HepG2 (cell line): ENCODE data around the gene RASL12. TPM values are rescaled to one million over a fixed set of nuclear protein-coding genes. Genes with fewer than 3 reads are reported as not detected.

Experiments
- ATAC-seq: fragments of 200-7000 bp; cut with Tn5 transposase; 3 replicates; pipeline ENCODE4 v1.9.1; 2020; ENCODE audit warnings: mild to moderate bottlenecking, moderate library complexity
- BruUV-seq: library from RNA; stranded (reverse); fragments of 400-500 nt; replicated peaks from 2 replicates; lab custom pipeline; 2021; lab: Mats Ljungman, UMichigan
- CTCF ChIA-PET: fragments of 300-600 bp; formaldehyde crosslinking; extraction: SDS; loops from one replicate; lab custom pipeline; 2021; ENCODE audit warnings: low total read pairs, inconsistent platforms, low intra/inter-chr PET ratio; lab: Yijun Ruan, JAX
- POLR2A ChIA-PET: fragments of 350-600 bp; sonication (Branson Sonifier 250); formaldehyde crosslinking; loops from one replicate; lab custom pipeline; 2020; ENCODE audit warnings: antibody characterized with exemption, inconsistent platforms; lab: Yijun Ruan, JAX
- DNase-seq: peaks from one replicate; pipeline ENCODE4 v3.0.0-alpha.2; 2015; ENCODE audit warnings: low spot score
- FAIRE-seq: peaks from 3 replicates; lab custom pipeline; 2011; peaks lifted over from hg19 to GRCh38; lab: Jason Lieb, UNC
- H2AFZ ChIP-seq: one replicate; pipeline ENCODE4 v1.6.1; 2011; ENCODE audit warnings: low read length, inconsistent platforms
- H3K27ac ChIP-seq: fragments of 300-600 bp; 3 replicates; pipeline ENCODE4 v1.8.0; 2011; ENCODE audit warnings: mixed run types, mild to moderate bottlenecking, mixed read lengths, low read length, inconsistent platforms; ENCODE audit not compliant: insufficient read depth; ENCODE audit errors: extremely low read length
- H3K27me3 ChIP-seq, 2 experiments: fragments of 200-600 bp in 1 of 2; 2 replicates in 1 of 2; 3 replicates in 1 of 2; pipeline versions ENCODE4 v1.6.0 to v1.8.0; 2011; ENCODE audit warnings: low read length in 2 of 2, mild to moderate bottlenecking in 2 of 2, moderate library complexity in 2 of 2, inconsistent platforms in 1 of 2; ENCODE audit not compliant: insufficient read depth in 2 of 2, control insufficient read depth in 1 of 2
- H3K36me3 ChIP-seq, 2 experiments: fragments of 200-600 bp in 1 of 2; replicated peaks in 1 of 2; 2 replicates in 1 of 2; 3 replicates in 1 of 2; pipeline versions ENCODE4 v1.5.1 to v1.8.0; 2011; ENCODE audit warnings: low read length in 2 of 2, inconsistent platforms in 1 of 2; ENCODE audit not compliant: insufficient read depth in 2 of 2, control insufficient read depth in 1 of 2
- H3K4me1 ChIP-seq: 2 replicates; pipeline ENCODE4 v1.5.1; 2012; ENCODE audit warnings: low read length, inconsistent platforms; ENCODE audit not compliant: insufficient read depth
- H3K4me2 ChIP-seq: 2 replicates; pipeline ENCODE4 v1.6.0; 2011; ENCODE audit warnings: low read depth, low read length, inconsistent platforms
- H3K4me3 ChIP-seq, 3 experiments: fragments of 200-600 bp in 1 of 3; sonication (generic), shearing (Covaris generic) in 1 of 3; replicated peaks in 1 of 3; 2 replicates each; pipeline ENCODE4 v1.5.1; 2011 to 2016; ENCODE audit warnings: low read length in 3 of 3, inconsistent platforms in 2 of 3, low read depth in 2 of 3, mild to moderate bottlenecking in 2 of 3, control low read depth in 1 of 3, mixed read lengths in 1 of 3; ENCODE audit not compliant: insufficient read depth in 1 of 3
- H3K79me2 ChIP-seq: one replicate; pipeline ENCODE4 v1.6.1; 2011; ENCODE audit warnings: low read length, inconsistent platforms; ENCODE audit not compliant: insufficient read depth
- H3K9ac ChIP-seq: 2 replicates; pipeline ENCODE4 v1.6.0; 2011; ENCODE audit warnings: mild to moderate bottlenecking, low read depth, low read length, inconsistent platforms; ENCODE audit not compliant: insufficient read depth
- H3K9me3 ChIP-seq: 2 replicates; pipeline ENCODE4 v1.5.1; 2012; ENCODE audit warnings: mild to moderate bottlenecking, low read length
- H4K20me1 ChIP-seq: 2 replicates; pipeline ENCODE4 v1.6.0; 2011; ENCODE audit warnings: inconsistent platforms, mild to moderate bottlenecking, low read length, moderate library complexity; ENCODE audit not compliant: insufficient read depth
- DNMT1 ChIP-seq: sonication (generic); formaldehyde crosslinking; IDR thresholded peaks from 2 replicates; pipeline ENCODE4 v1.5.1; 2020; ENCODE audit warnings: mild to moderate bottlenecking, missing genetic modification reagents
- GABPB1 ChIP-seq: IDR thresholded peaks from 2 replicates; pipeline ENCODE4 v1.6.1; 2016; ENCODE audit warnings: mild to moderate bottlenecking, missing genetic modification reagents, moderate library complexity, missing compliant biosample characterization
- NFE2L2 ChIP-seq: fragments of 150-350 bp; IDR thresholded peaks from 2 replicates; pipeline ENCODE4 v1.6.1; 2014; ENCODE audit warnings: low read length
- ZFX ChIP-seq: sonication (generic); formaldehyde crosslinking; IDR thresholded peaks from 2 replicates; pipeline ENCODE4 v1.4.0; 2020; ENCODE audit warnings: mild to moderate bottlenecking, low read depth, missing genetic modification reagents, moderate library complexity
- ZNF468 ChIP-seq: sonication (generic); formaldehyde crosslinking; IDR thresholded peaks from 2 replicates; pipeline ENCODE4 v1.8.0; 2022; ENCODE audit warnings: mild to moderate bottlenecking, moderate library complexity, missing genetic modification reagents
- ZNF768 ChIP-seq: sonication (generic); formaldehyde crosslinking; IDR thresholded peaks from 2 replicates; pipeline ENCODE4 v1.4.0; 2020; ENCODE audit warnings: missing genetic modification reagents
- WGBS: methylation state at CpG from one replicate; pipeline ENCODE4 v1.1.6; 2017; ENCODE audit warnings: low lambda C conversion rate; 5-methylcytosine and 5-hydroxymethylcytosine counted together
- in situ Hi-C: cut with HindIII; loops from 2 replicates; pipeline ENCODE4 v1.10.0; 2017; ENCODE audit warnings: low pct_unique_long_range_greater_than_20kb; ENCODE audit not compliant: extremely low pct_ligation_motif_present
- intact Hi-C: fragments of 100-400 bp; cut with micrococcal nuclease; formaldehyde crosslinking; loops from one replicate; pipeline ENCODE4 v1.10.0; 2022; ENCODE audit not compliant: unreplicated experiment
- polyA plus RNA-seq, 8 experiments: library from polyadenylated mRNA; depleted of rRNA in 3 of 8; stranded (reverse) in 7 of 8; unstranded in 1 of 8; fragments of >200 nt; fragmentation: Illumina TruSeq in 4 of 8; extraction: Trizol in 4 of 8; gene quantifications; 2 replicates each; pipeline versions ENCODE4 v1.2.1 to v1.2.3, GENCODE V29; 2011 to 2016; ENCODE audit warnings: low read depth in 4 of 8, missing spikeins in 1 of 8, mixed read lengths in 1 of 8; ENCODE audit not compliant: insufficient read depth in 1 of 8
- total RNA-seq, 5 experiments: library from RNA; depleted of rRNA; stranded (reverse); fragments of >200 nt; fragmentation: Illumina TruSeq; extraction: Trizol; gene quantifications; 2 replicates each; pipeline ENCODE4 v1.2.3, GENCODE V29; 2016; ENCODE audit warnings: low read depth in 1 of 5
- TF ChIP-seq, protein P1 (sequence below): sonication (generic); formaldehyde crosslinking; IDR thresholded peaks from 2 replicates; pipeline ENCODE4 v1.4.0; 2020; ENCODE audit warnings: missing genetic modification reagents; ENCODE audit errors: not compliant biosample characterization
- TF ChIP-seq, protein P2 (sequence below): sonication (generic); formaldehyde crosslinking; IDR thresholded peaks from 2 replicates; pipeline ENCODE4 v1.5.1; 2020; ENCODE audit warnings: mild to moderate bottlenecking, missing genetic modification reagents
- TF ChIP-seq, protein P3 (sequence below): sonication (generic); formaldehyde crosslinking; IDR thresholded peaks from 2 replicates; pipeline ENCODE4 v1.4.0; 2020; ENCODE audit warnings: mild to moderate bottlenecking, missing genetic modification reagents
- TF ChIP-seq, protein P4 (sequence below): sonication (generic); formaldehyde crosslinking; IDR thresholded peaks from 2 replicates; pipeline ENCODE4 v1.8.0; 2022; ENCODE audit warnings: missing genetic modification reagents, low read depth, mild to moderate bottlenecking, borderline replicate concordance
- TF ChIP-seq, protein P5 (sequence below): sonication (generic); formaldehyde crosslinking; IDR thresholded peaks from 2 replicates; pipeline ENCODE4 v1.5.0; 2020; ENCODE audit warnings: missing genetic modification reagents

RASL12 gene
- total and polyA plus RNA-seq, 2 of the 13 experiments (the other 11 are each of a cell fraction or from before 2014, with no cell fraction given), result 0.16 to 0.55 TPM

DNA sequence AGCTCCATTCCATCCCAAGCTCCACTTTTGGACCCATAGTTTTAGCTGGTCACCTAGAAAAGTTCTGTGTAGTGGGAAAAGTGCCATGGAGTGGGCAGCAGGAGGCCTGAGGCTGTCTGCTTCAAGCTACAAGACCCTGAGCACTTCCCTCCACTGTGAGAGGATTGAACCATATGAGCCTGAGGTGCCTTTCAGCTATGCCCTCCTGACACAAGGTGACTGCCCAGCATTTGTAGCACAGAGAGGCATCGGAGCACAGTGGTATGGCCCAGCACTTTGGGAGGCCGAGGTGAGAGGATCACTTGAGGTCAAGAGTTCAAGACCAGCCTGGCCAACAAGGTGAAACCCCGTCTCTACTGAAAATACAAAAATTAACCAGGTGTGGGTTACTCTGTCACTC, 4.8 kb upstream of the RASL12 start:
- Histone ChIP-seq H3K9me3 (no peaks in the 10 kb centered on the region), H3K4me1 (no peaks in the 10 kb centered on the region; the same call in 1 of the 2 replicates), H3K9ac (no peak overlapping the region), H2AFZ (no peak overlapping the region), H3K27ac (no peak overlapping the region), H3K79me2 (no peaks in the 10 kb centered on the region), H3K36me3 (no peaks in the 10 kb centered on the region), H4K20me1 (no peaks in the 10 kb centered on the region), H3K27me3 (peaks cover 1 to 4% of the 10 kb centered on the region in 2 experiments; a peak in 2 of 5 replicates), H3K4me2 (no peak overlapping the region), H3K4me3 (no peak overlapping the region)
- no peak for DNase-seq
- intact Hi-C loops (no loop called here), in situ Hi-C loops (no loop called here)
- no TSS peak for BruUV-seq
- no peak for FAIRE-seq
- peak; percentile 81; the same call in 1 of the 2 replicates for TF ChIP-seq ZNF768 (CRISPR knock-in tag)
- no peak for TF ChIP-seq NFE2L2
- ChIA-PET POLR2A (no interaction called here), CTCF (no interaction called here)
- WGBS, result 44% methylated on average over 3 of the region's 3 CpGs
- ATAC-seq, result no peak

DNA sequence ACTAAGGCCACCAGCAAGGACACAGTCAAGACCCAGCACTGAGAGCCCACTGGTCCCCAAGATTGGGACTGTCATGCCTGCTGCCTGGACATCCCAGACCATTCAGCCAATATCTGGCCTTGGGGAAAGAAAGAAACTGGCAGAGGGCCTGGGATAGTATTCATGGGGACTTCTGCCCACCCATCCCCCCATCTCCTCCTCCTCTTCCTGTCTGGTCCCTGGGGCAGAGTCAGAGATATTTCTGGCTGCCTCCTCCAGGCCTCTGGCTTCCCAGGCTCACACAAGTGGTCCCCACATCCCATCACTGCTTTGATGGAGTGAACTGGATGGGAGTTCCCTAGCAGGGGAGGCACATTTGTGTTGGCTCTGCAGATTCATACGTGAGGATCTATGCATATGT, 4.2 kb upstream of the RASL12 start:
- H3K9ac ChIP-seq, result no peak overlapping the region
- POLR2A ChIA-PET, result no interaction called here
- TF ChIP-seq, protein P1, sequence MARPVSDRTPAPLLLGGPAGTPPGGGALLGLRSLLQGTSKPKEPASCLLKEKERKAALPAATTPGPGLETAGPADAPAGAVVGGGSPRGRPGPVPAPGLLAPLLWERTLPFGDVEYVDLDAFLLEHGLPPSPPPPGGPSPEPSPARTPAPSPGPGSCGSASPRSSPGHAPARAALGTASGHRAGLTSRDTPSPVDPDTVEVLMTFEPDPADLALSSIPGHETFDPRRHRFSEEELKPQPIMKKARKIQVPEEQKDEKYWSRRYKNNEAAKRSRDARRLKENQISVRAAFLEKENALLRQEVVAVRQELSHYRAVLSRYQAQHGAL, result no peak
- TF ChIP-seq ZFX (CRISPR knock-in tag) (no peak), GABPB1 (CRISPR knock-in tag) (no peak), ZNF468 (CRISPR knock-in tag) (no peak), DNMT1 (CRISPR knock-in tag) (no peak)
- TF ChIP-seq, protein P2, sequence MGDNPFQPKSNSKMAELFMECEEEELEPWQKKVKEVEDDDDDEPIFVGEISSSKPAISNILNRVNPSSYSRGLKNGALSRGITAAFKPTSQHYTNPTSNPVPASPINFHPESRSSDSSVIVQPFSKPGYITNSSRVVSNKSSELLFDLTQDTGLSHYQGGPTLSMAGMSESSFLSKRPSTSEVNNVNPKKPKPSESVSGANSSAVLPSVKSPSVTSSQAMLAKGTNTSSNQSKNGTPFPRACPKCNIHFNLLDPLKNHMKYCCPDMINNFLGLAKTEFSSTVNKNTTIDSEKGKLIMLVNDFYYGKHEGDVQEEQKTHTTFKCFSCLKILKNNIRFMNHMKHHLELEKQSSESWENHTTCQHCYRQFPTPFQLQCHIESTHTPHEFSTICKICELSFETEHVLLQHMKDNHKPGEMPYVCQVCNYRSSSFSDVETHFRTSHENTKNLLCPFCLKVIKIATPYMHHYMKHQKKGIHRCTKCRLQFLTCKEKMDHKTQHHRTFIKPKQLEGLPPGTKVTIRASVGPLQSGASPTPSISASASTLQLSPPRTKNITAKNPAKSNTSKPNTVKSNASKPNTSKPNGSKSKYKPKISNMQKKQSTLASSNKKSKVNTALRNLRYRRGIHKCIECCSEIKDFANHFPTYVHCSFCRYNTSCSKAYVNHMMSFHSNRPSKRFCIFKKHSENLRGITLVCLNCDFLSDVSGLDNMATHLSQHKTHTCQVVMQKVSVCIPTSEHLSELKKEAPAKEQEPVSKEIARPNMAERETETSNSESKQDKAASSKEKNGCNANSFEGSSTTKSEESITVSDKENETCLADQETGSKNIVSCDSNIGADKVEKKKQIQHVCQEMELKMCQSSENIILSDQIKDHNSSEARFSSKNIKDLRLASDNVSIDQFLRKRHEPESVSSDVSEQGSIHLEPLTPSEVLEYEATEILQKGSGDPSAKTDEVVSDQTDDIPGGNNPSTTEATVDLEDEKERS (CRISPR knock-in tag), result no peak
- TF ChIP-seq, protein P3, sequence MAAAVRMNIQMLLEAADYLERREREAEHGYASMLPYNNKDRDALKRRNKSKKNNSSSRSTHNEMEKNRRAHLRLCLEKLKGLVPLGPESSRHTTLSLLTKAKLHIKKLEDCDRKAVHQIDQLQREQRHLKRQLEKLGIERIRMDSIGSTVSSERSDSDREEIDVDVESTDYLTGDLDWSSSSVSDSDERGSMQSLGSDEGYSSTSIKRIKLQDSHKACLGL, result no peak
- TF ChIP-seq, protein P4, sequence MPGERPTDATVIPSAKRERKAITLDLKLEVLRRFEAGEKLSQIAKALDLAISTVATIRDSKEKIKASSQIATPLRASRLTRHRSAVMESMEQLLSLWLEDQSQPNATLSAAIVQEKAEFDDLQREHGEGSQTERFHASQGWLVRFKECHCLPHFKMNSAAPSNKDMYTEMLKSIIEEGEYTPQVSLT, result no peak
- TF ChIP-seq, protein P5, sequence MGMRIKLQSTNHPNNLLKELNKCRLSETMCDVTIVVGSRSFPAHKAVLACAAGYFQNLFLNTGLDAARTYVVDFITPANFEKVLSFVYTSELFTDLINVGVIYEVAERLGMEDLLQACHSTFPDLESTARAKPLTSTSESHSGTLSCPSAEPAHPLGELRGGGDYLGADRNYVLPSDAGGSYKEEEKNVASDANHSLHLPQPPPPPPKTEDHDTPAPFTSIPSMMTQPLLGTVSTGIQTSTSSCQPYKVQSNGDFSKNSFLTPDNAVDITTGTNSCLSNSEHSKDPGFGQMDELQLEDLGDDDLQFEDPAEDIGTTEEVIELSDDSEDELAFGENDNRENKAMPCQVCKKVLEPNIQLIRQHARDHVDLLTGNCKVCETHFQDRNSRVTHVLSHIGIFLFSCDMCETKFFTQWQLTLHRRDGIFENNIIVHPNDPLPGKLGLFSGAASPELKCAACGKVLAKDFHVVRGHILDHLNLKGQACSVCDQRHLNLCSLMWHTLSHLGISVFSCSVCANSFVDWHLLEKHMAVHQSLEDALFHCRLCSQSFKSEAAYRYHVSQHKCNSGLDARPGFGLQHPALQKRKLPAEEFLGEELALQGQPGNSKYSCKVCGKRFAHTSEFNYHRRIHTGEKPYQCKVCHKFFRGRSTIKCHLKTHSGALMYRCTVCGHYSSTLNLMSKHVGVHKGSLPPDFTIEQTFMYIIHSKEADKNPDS (CRISPR knock-in tag), result no peak

More for the DNA sequence above, 4.2 kb upstream of the RASL12 start:
- intact Hi-C loops, result no loop called here
- Histone ChIP-seq H3K27ac (no peak overlapping the region), H4K20me1 (no peaks in the 10 kb centered on the region), H3K4me2 (no peak overlapping the region), H3K79me2 (no peaks in the 10 kb centered on the region), H3K4me3 (no peak overlapping the region), H3K36me3 (no peaks in the 10 kb centered on the region), H3K4me1 (peaks cover under 1% of the 10 kb centered on the region; the same call in 1 of the 2 replicates), H3K27me3 (peaks cover 1 to 4% of the 10 kb centered on the region in 2 experiments; a peak in 2 of 5 replicates), H3K9me3 (no peaks in the 10 kb centered on the region), H2AFZ (no peak overlapping the region)
- WGBS, result 8% methylated on average over 1 of the region's 1 CpG
- in situ Hi-C loops, result no loop called here
- FAIRE-seq (no peak), DNase-seq (no peak), ATAC-seq (no peak)
- CTCF ChIA-PET, result no interaction called here
- BruUV-seq, result no TSS peak
